Liver (tissue), 9 donors: ENCODE results near the gene LIMD2. TPM values are rescaled to one million over a fixed set of nuclear protein-coding genes. Genes with fewer than 3 reads are reported as not detected.

Experiments used
- DNase-seq: peaks from one replicate; pipeline ENCODE4 v3.0.0-alpha.2; 2017; ENCODE audit warnings: low spot score
- H3K27ac ChIP-seq, 2 donors: one replicate each; pipeline ENCODE4 v1.7.0; 2013; ENCODE audit warnings: inconsistent platforms in 2 of 2, low read length in 2 of 2, control low read depth in 1 of 2, low read depth in 1 of 2, mild to moderate bottlenecking in 1 of 2
- H3K27me3 ChIP-seq, 4 donors: one replicate each; pipeline versions ENCODE4 v1.6.1 to v1.7.0; 2013; ENCODE audit warnings: low read length in 3 of 4, inconsistent platforms in 1 of 4, mild to moderate bottlenecking in 1 of 4, moderate library complexity in 1 of 4; ENCODE audit not compliant: control insufficient read depth in 4 of 4, insufficient read depth in 4 of 4
- H3K36me3 ChIP-seq, 4 donors: one replicate each; pipeline versions ENCODE4 v1.6.1 to v1.7.0; 2013; ENCODE audit warnings: low read length in 3 of 4, mild to moderate bottlenecking in 3 of 4, low read depth in 1 of 4, moderate library complexity in 1 of 4; ENCODE audit not compliant: control insufficient read depth in 4 of 4, insufficient read depth in 3 of 4
- H3K4me1 ChIP-seq, 4 donors: one replicate each; pipeline versions ENCODE4 v1.6.1 to v1.7.0; 2013; ENCODE audit warnings: low read length in 3 of 4, mild to moderate bottlenecking in 3 of 4, moderate library complexity in 1 of 4; ENCODE audit not compliant: control insufficient read depth in 4 of 4, insufficient read depth in 4 of 4
- H3K4me3 ChIP-seq, 3 donors: one replicate each; pipeline versions ENCODE4 v1.6.1 to v1.7.0; 2013; ENCODE audit warnings: low read length in 3 of 3, control low read depth in 1 of 3, low read depth in 1 of 3, mild to moderate bottlenecking in 1 of 3
- H3K9ac ChIP-seq, 2 donors: one replicate each; pipeline ENCODE4 v1.7.0; 2013; ENCODE audit warnings: low read length in 2 of 2, mild to moderate bottlenecking in 2 of 2, moderate library complexity in 2 of 2, control low read depth in 1 of 2, low read depth in 1 of 2
- H3K9me3 ChIP-seq, 4 donors: one replicate each; pipeline versions ENCODE4 v1.6.1 to v1.7.0; 2013; ENCODE audit warnings: low read length in 3 of 4; ENCODE audit not compliant: control insufficient read depth in 4 of 4
- ATF3 ChIP-seq: IDR thresholded peaks from 2 replicates; pipeline ENCODE4 v1.6.1; 2016; ENCODE audit warnings: antibody characterized with exemption
- EGR1 ChIP-seq, 2 donors: IDR thresholded peaks; 2 replicates each; pipeline ENCODE4 v1.6.1; 2016 to 2018; ENCODE audit warnings: antibody characterized with exemption in 2 of 2, low read depth in 2 of 2
- FOXA1 ChIP-seq: IDR thresholded peaks from 2 replicates; pipeline ENCODE4 v1.6.1; 2016; ENCODE audit warnings: antibody characterized with exemption
- FOXA2 ChIP-seq: IDR thresholded peaks from 2 replicates; pipeline ENCODE4 v1.6.1; 2016; ENCODE audit warnings: antibody characterized with exemption
- GABPA ChIP-seq, 2 donors: IDR thresholded peaks in 1 of 2; conservative IDR thresholded peaks in 1 of 2; 2 replicates each; pipeline ENCODE4 v1.6.1; 2016; ENCODE audit warnings: antibody characterized with exemption in 2 of 2, mild to moderate bottlenecking in 1 of 2, moderate library complexity in 1 of 2
- HNF4A ChIP-seq, 2 donors: conservative IDR thresholded peaks; 2 replicates each; pipeline ENCODE4 v1.6.1; 2016; ENCODE audit warnings: antibody characterized with exemption in 2 of 2, mild to moderate bottlenecking in 2 of 2
- HNF4G ChIP-seq: IDR thresholded peaks from 2 replicates; pipeline ENCODE4 v1.6.1; 2016; ENCODE audit warnings: antibody characterized with exemption
- JUND ChIP-seq, 2 donors: IDR thresholded peaks; 2 replicates each; pipeline ENCODE4 v1.6.1; 2016; ENCODE audit warnings: antibody characterized with exemption in 2 of 2
- MAX ChIP-seq: IDR thresholded peaks from 2 replicates; pipeline ENCODE4 v1.6.1; 2016; ENCODE audit warnings: antibody characterized with exemption
- NR2F2 ChIP-seq: IDR thresholded peaks from 2 replicates; pipeline ENCODE4 v1.6.1; 2016; ENCODE audit warnings: antibody characterized with exemption
- RAD21 ChIP-seq, 2 donors: IDR thresholded peaks; 2 replicates each; pipeline ENCODE4 v1.6.1; 2016; ENCODE audit warnings: antibody characterized with exemption in 2 of 2, mild to moderate bottlenecking in 2 of 2
- REST ChIP-seq: IDR thresholded peaks from 2 replicates; pipeline ENCODE4 v1.6.1; 2016; ENCODE audit warnings: antibody characterized with exemption, mild to moderate bottlenecking
- RXRA ChIP-seq, 2 donors: IDR thresholded peaks; 2 replicates each; pipeline ENCODE4 v1.6.1; 2017 to 2018; ENCODE audit warnings: antibody characterized with exemption in 2 of 2, mild to moderate bottlenecking in 1 of 2
- SP1 ChIP-seq: IDR thresholded peaks from 2 replicates; pipeline ENCODE4 v1.6.1; 2018; ENCODE audit warnings: antibody characterized with exemption, mild to moderate bottlenecking
- TAF1 ChIP-seq: conservative IDR thresholded peaks from 2 replicates; pipeline ENCODE4 v1.6.1; 2016; ENCODE audit warnings: antibody characterized with exemption, mild to moderate bottlenecking
- YY1 ChIP-seq: IDR thresholded peaks from 2 replicates; pipeline ENCODE4 v1.6.1; 2016; ENCODE audit warnings: antibody characterized with exemption, mild to moderate bottlenecking
- ZBTB33 ChIP-seq: IDR thresholded peaks from 2 replicates; pipeline ENCODE4 v1.6.1; 2016; ENCODE audit warnings: antibody characterized with exemption
- WGBS: extraction: QIAGEN DNeasy Blood & Tissue Kit; methylation state at CpG from one replicate; pipeline ENCODE4 v1.1.7; 2013; 5-methylcytosine and 5-hydroxymethylcytosine counted together
- polyA plus RNA-seq, 2 donors: library from polyadenylated mRNA; stranded (reverse) in 1 of 2; unstranded in 1 of 2; fragments of 200-250 nt in 1 of 2; fragments of >200 nt in 1 of 2; fragmentation: Nextera tagmentation in 1 of 2; extraction: Ambion mirVana in 1 of 2; gene quantifications; one replicate each; pipeline versions ENCODE4 v1.2.1 to v1.2.3, GENCODE V29; 2013 to 2015
- total RNA-seq, 2 donors: library from RNA; depleted of rRNA; stranded (reverse); fragments of >200 nt; gene quantifications; one replicate each; pipeline ENCODE4 v1.2.3, GENCODE V29; 2014
- donor health status: healthy.
- donor health status: healthy.
- donor health status: healthy.
- donor health status: healthy.
- donor health status: healthy.

LIMD2 gene
- total and polyA plus RNA-seq, 4 donors, result 5.9 to 24.2 (median 7.9) TPM

- DNase-seq, result peak; percentile 68
Observed at GRCh38 chr17:63675607-63676546, 24.0 kb downstream of the LIMD2 start.

More at GRCh38 chr17:63675607-63676546, 24.0 kb downstream of the LIMD2 start:
- WGBS, result 37% methylated on average over 6 of the region's 6 CpGs
- Histone ChIP-seq H3K4me1 (peaks cover 0 to 24% (median 16%) of the 10 kb centered on the region in 4 donors), H3K4me3 (peak overlapping the region in 1 of 3 donors; percentile 8), H3K9me3 (no peaks in the 10 kb centered on the region), H3K9ac (peak overlapping the region; percentile 3 to 60), H3K27ac (peak overlapping the region; percentile 81 to 82), H3K27me3 (no peaks in the 10 kb centered on the region), H3K36me3 (peaks cover 0 to 8% (median 3%) of the 10 kb centered on the region in 4 donors)
- TF ChIP-seq RXRA (IDR thresholded peaks at IDR 0.05) (peak; percentile 18 to 22), FOXA2 (no peak), EGR1 (IDR thresholded peaks at IDR 0.05; ENCODE audit: low read depth in 2 of 2) (peak; percentile 71 to 76), NR2F2 (peak; percentile 1), HNF4A (conservative IDR thresholded peaks at IDR 0.05) (peak in 1 of 2 donors; percentile 15), HNF4G (no peak), GABPA (IDR thresholded peaks at IDR 0.05 in 1 of 2, conservative IDR thresholded peaks at IDR 0.05 in 1 of 2) (peak; percentile 52 to 76), MAX (peak; percentile 61), YY1 (no peak), JUND (IDR thresholded peaks at IDR 0.05) (peak in 1 of 2 donors; percentile 27), REST (peak; percentile 35), RAD21 (IDR thresholded peaks at IDR 0.05) (peak; percentile 47 to 61), ATF3 (no peak), FOXA1 (no peak), TAF1 (no peak), SP1 (peak; percentile 61), ZBTB33 (no peak)
